ENCODE data around the gene PARD3.

PARD3 gene

DNA sequence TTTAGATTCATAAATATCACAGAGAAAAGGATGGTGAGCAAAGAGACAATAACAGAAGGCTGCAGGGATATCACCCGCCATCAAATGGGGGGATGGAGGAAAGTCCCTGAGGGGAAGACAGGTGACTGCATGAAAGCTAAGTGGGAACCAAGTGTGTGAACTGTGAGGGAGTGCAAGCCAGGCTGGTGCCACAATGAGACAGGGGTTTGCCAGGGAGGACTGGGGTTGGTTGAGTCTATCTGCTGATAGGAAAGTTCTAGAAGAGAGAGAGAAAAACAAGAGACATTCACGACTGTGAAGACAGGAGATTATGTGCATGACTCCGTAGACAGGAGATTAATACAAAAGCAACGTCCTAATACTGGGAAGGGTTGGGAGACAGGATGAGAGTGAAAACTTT is 376.4 kb downstream of the PARD3 start:
- DNase-seq (ENCODE audit: extremely low read depth, insufficient read length) = no peak
- no peak overlapping the region for H3K4me3 ChIP-seq (replicated peaks; ENCODE audit: low read depth, low read length)
- no peaks in the 10 kb centered on the region for H3K36me3 ChIP-seq (ENCODE audit: control insufficient read depth, insufficient read depth, low read length)
- TF ChIP-seq CTCF (IDR thresholded peaks at IDR 0.05; ENCODE audit: insufficient read depth, low read length, poor library complexity, severe bottlenecking) = no peak
- no peaks in the 10 kb centered on the region for H3K27me3 ChIP-seq (replicated peaks; ENCODE audit: control insufficient read depth, insufficient read depth, low read length)

GRCh38 chr10:34437906-34438305 is 377.2 kb downstream of the PARD3 start:
- no peak for DNase-seq (ENCODE audit: extremely low read depth, insufficient read length)
- no peak for TF ChIP-seq CTCF (IDR thresholded peaks at IDR 0.05; ENCODE audit: insufficient read depth, low read length, poor library complexity, severe bottlenecking)
- no peak overlapping the region for H3K4me3 ChIP-seq (replicated peaks; ENCODE audit: low read depth, low read length)

DNA sequence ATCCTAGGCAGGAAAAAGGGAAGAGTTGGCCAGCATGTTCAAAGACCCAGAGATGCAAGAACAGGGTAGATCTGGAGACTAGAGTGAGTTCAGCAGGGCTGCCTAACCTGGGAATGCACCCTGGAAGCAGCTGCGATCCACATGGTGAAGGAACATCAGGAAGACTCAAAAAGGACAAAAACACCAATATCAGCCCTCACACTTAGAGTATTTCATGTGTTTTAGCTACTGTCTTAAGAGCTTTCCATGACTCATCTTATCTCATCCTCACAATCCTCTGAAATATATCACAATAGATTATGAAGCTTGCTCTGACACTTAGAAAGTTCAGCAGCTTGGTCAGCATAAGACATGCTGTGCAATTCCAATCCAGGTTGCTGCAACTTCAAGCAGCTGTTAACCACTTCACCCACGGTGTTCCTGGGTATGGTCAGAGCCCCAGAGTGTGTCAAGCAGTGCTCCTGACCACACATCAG is 380.9 kb downstream of the PARD3 start:
- Histone ChIP-seq H3K27me3 (replicated peaks; ENCODE audit: control insufficient read depth, insufficient read depth, low read length) (no peaks in the 10 kb centered on the region), H3K4me3 (replicated peaks; ENCODE audit: low read depth, low read length) (no peak overlapping the region), H3K36me3 (ENCODE audit: control insufficient read depth, insufficient read depth, low read length) (no peaks in the 10 kb centered on the region)
- TF ChIP-seq CTCF (IDR thresholded peaks at IDR 0.05; ENCODE audit: insufficient read depth, low read length, poor library complexity, severe bottlenecking) = no peak
- DNase-seq (ENCODE audit: extremely low read depth, insufficient read length) = no peak

More at GRCh38 chr10:34437906-34438305, 377.2 kb downstream of the PARD3 start:
- Histone ChIP-seq H3K27me3 (replicated peaks; ENCODE audit: control insufficient read depth, insufficient read depth, low read length) (no peaks in the 10 kb centered on the region), H3K36me3 (ENCODE audit: control insufficient read depth, insufficient read depth, low read length) (no peaks in the 10 kb centered on the region)

- TF ChIP-seq CTCF (IDR thresholded peaks at IDR 0.05; ENCODE audit: insufficient read depth, low read length, poor library complexity, severe bottlenecking) = no peak
- no peak for DNase-seq (ENCODE audit: extremely low read depth, insufficient read length)
- no peaks in the 10 kb centered on the region for H3K27me3 ChIP-seq (replicated peaks; ENCODE audit: control insufficient read depth, insufficient read depth, low read length)
- no peak overlapping the region for H3K4me3 ChIP-seq (replicated peaks; ENCODE audit: low read depth, low read length)
- no peaks in the 10 kb centered on the region for H3K36me3 ChIP-seq (ENCODE audit: control insufficient read depth, insufficient read depth, low read length)
Observed at GRCh38 chr10:34433241-34434076, 381.6 kb downstream of the PARD3 start.

DNA sequence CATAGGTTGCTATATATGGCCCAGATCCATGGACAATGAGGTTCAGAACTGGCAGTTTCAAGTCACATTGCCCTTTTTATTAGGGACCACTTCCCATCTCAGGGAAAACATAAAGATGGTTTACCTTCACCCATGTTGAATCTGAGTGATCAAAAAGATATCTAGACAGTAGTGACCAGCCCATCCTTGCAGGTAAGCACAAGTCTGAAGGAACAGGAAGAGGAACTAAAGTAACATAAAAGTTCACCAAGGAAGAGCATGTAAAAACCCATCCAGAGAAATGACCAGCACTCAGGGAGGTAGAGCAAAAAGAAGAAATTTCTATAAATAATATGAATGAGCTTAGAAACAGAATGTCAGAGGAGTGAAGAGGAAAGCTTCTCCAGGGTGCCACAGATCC is 382.5 kb downstream of the PARD3 start:
- no peak for TF ChIP-seq CTCF (IDR thresholded peaks at IDR 0.05; ENCODE audit: insufficient read depth, low read length, poor library complexity, severe bottlenecking)
- no peak for DNase-seq (ENCODE audit: extremely low read depth, insufficient read length)
- Histone ChIP-seq H3K36me3 (ENCODE audit: control insufficient read depth, insufficient read depth, low read length) (no peaks in the 10 kb centered on the region), H3K4me3 (replicated peaks; ENCODE audit: low read depth, low read length) (no peak overlapping the region), H3K27me3 (replicated peaks; ENCODE audit: control insufficient read depth, insufficient read depth, low read length) (no peaks in the 10 kb centered on the region)

All from GM06990 (cell line).